Ovary (tissue), 3 donors: ENCODE measurements around the gene PRPF38A.

Source experiments
- EP300 ChIP-seq: sonication (generic); formaldehyde crosslinking; IDR thresholded peaks from one replicate; pipeline ENCODE4 v1.6.1; 2017; ENCODE audit warnings: antibody characterized with exemption
- POLR2A ChIP-seq: fragments of 450-650 bp; IDR thresholded peaks from one replicate; pipeline ENCODE4 v1.6.1; 2017; ENCODE audit warnings: antibody characterized with exemption, mild to moderate bottlenecking, moderate library complexity
- TF ChIP-seq, protein P1 (sequence below), 3 donors: fragments of 450-650 bp in 2 of 3; fragments of 200-600 bp in 1 of 3; IDR thresholded peaks; one replicate each; pipeline versions ENCODE4 v1.5.1 to v1.8.0; 2016 to 2022; ENCODE audit warnings: antibody characterized with exemption in 3 of 3, mild to moderate bottlenecking in 1 of 3
- donor health status: DM: no; HTN: no; CAD: no.

- TF ChIP-seq, protein P1, sequence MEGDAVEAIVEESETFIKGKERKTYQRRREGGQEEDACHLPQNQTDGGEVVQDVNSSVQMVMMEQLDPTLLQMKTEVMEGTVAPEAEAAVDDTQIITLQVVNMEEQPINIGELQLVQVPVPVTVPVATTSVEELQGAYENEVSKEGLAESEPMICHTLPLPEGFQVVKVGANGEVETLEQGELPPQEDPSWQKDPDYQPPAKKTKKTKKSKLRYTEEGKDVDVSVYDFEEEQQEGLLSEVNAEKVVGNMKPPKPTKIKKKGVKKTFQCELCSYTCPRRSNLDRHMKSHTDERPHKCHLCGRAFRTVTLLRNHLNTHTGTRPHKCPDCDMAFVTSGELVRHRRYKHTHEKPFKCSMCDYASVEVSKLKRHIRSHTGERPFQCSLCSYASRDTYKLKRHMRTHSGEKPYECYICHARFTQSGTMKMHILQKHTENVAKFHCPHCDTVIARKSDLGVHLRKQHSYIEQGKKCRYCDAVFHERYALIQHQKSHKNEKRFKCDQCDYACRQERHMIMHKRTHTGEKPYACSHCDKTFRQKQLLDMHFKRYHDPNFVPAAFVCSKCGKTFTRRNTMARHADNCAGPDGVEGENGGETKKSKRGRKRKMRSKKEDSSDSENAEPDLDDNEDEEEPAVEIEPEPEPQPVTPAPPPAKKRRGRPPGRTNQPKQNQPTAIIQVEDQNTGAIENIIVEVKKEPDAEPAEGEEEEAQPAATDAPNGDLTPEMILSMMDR (IDR thresholded peaks at IDR 0.05): no peak
- TF ChIP-seq POLR2A: no peak
- no peak for TF ChIP-seq EP300
Observed at GRCh38 chr1:52439976-52440375, 35.6 kb downstream of the PRPF38A start.
